Endothelial cell of umbilical vein (primary cell): ENCODE data around the gene FAM200C. TPM values are rescaled to one million over a fixed set of nuclear protein-coding genes. Genes with fewer than 3 reads are reported as not detected.

Experiments
- BruUV-seq: library from RNA; stranded (reverse); fragments of 400-500 nt; replicated peaks from 2 replicates; lab custom pipeline; 2021; lab: Mats Ljungman, UMichigan
- CTCF ChIA-PET: fragments of 300-600, 350-600 bp; sonication (Branson Sonifier 250); formaldehyde crosslinking; loops from one replicate; lab custom pipeline; 2021; ENCODE audit warnings: antibody characterized with exemption, inconsistent platforms; lab: Charles Lee
- POLR2A ChIA-PET: fragments of 300-600, 350-600 bp; sonication (Branson Sonifier 250); formaldehyde crosslinking; loops from one replicate; lab custom pipeline; 2021; ENCODE audit warnings: antibody characterized with exemption, inconsistent platforms; lab: Charles Lee
- DNase-seq: peaks from one replicate; pipeline ENCODE4 v3.0.0-alpha.2; 2011; ENCODE audit warnings: low read depth, low spot score
- FAIRE-seq: peaks from 2 replicates; lab custom pipeline; 2011; peaks lifted over from hg19 to GRCh38; lab: Jason Lieb, UNC
- H2AFZ ChIP-seq: 2 replicates; pipeline ENCODE4 v1.6.0; 2012; ENCODE audit warnings: low read depth, low read length, control low read depth, inconsistent platforms
- H3K27ac ChIP-seq: 2 replicates; pipeline ENCODE4 v1.5.1; 2011; ENCODE audit warnings: low read depth, mild to moderate bottlenecking, control low read depth, low read length, moderate library complexity; ENCODE audit not compliant: insufficient read depth
- H3K27me3 ChIP-seq, 2 experiments: 2 replicates each; pipeline versions ENCODE4 v1.6.0 to v1.6.1; 2011; ENCODE audit warnings: low read length in 2 of 2, mixed read lengths in 1 of 2; ENCODE audit not compliant: control insufficient read depth in 2 of 2, insufficient read depth in 2 of 2
- H3K36me3 ChIP-seq, 2 experiments: 2 replicates in 1 of 2; 3 replicates in 1 of 2; pipeline ENCODE4 v1.5.1; 2011; ENCODE audit warnings: low read length in 2 of 2, mild to moderate bottlenecking in 1 of 2, moderate library complexity in 1 of 2; ENCODE audit not compliant: control insufficient read depth in 2 of 2, insufficient read depth in 2 of 2; ENCODE audit errors: extremely low read depth in 1 of 2
- H3K4me1 ChIP-seq: 3 replicates; pipeline ENCODE4 v1.5.1; 2011; ENCODE audit warnings: mild to moderate bottlenecking, low read length; ENCODE audit not compliant: control insufficient read depth, insufficient read depth; ENCODE audit errors: extremely low read depth
- H3K4me2 ChIP-seq: 2 replicates; pipeline ENCODE4 v1.6.1; 2011; ENCODE audit warnings: low read length, control low read depth, mixed read lengths; ENCODE audit not compliant: insufficient read depth
- H3K4me3 ChIP-seq, 3 experiments: fragments of 200-600 bp in 1 of 3; sonication (generic), shearing (Covaris generic) in 1 of 3; replicated peaks in 1 of 3; 2 replicates each; pipeline ENCODE4 v1.5.1; 2011 to 2016; ENCODE audit warnings: control low read depth in 3 of 3, low read length in 3 of 3, mild to moderate bottlenecking in 2 of 3, inconsistent platforms in 1 of 3, low read depth in 1 of 3, moderate library complexity in 1 of 3; ENCODE audit not compliant: insufficient read depth in 1 of 3
- H3K79me2 ChIP-seq: 2 replicates; pipeline ENCODE4 v1.6.0; 2012; ENCODE audit warnings: low read length, inconsistent platforms; ENCODE audit not compliant: control insufficient read depth, insufficient read depth
- H3K9ac ChIP-seq: replicated peaks from 2 replicates; pipeline ENCODE3; 2011; ENCODE audit warnings: low read length, control low read depth; ENCODE audit not compliant: insufficient read depth; ENCODE audit errors: extremely low read depth
- H3K9me1 ChIP-seq: replicated peaks from 3 replicates; pipeline ENCODE4 v1.6.0; 2011; ENCODE audit warnings: mild to moderate bottlenecking, low read length; ENCODE audit not compliant: control insufficient read depth, insufficient read depth; ENCODE audit errors: extremely low read depth
- H3K9me3 ChIP-seq: replicated peaks from 2 replicates; pipeline ENCODE4 v1.5.1; 2012; ENCODE audit warnings: low read length, inconsistent platforms; ENCODE audit not compliant: control insufficient read depth, insufficient read depth
- H4K20me1 ChIP-seq: replicated peaks from 2 replicates; pipeline ENCODE3; 2011; ENCODE audit warnings: mild to moderate bottlenecking, low read length; ENCODE audit not compliant: control insufficient read depth, insufficient read depth; ENCODE audit errors: extremely low read depth
- CTCF ChIP-seq, 2 donors: IDR thresholded peaks; 1 replicate in 1 of 2; 2 replicates in 1 of 2; pipeline ENCODE4 v1.5.1; 2011; ENCODE audit warnings: low read length in 2 of 2, mild to moderate bottlenecking in 2 of 2, moderate library complexity in 2 of 2, control low read depth in 1 of 2, inconsistent platforms in 1 of 2, low read depth in 1 of 2; ENCODE audit not compliant: insufficient read depth in 1 of 2; ENCODE audit errors: extremely low read depth in 1 of 2
- EZH2 ChIP-seq: IDR thresholded peaks from 2 replicates; pipeline ENCODE4 v1.6.1; 2012; ENCODE audit warnings: borderline replicate concordance, low read depth, mild to moderate bottlenecking, moderate library complexity, low read length, inconsistent platforms; ENCODE audit not compliant: severe bottlenecking
- FOS ChIP-seq: IDR thresholded peaks from 2 replicates; pipeline ENCODE4 v1.6.1; 2011; ENCODE audit warnings: mild to moderate bottlenecking, low read length, moderate library complexity, borderline replicate concordance; ENCODE audit not compliant: insufficient read depth
- GATA2 ChIP-seq: IDR thresholded peaks from 2 replicates; pipeline ENCODE4 v1.7.0; 2011; ENCODE audit warnings: low read depth, mild to moderate bottlenecking, moderate library complexity, mixed read lengths, low read length; ENCODE audit not compliant: insufficient read length, insufficient read depth
- JUN ChIP-seq: IDR thresholded peaks from 2 replicates; pipeline ENCODE4 v1.6.1; 2011; ENCODE audit warnings: borderline replicate concordance, low read depth; ENCODE audit not compliant: insufficient read length, insufficient read depth
- MAX ChIP-seq: IDR thresholded peaks from 2 replicates; pipeline ENCODE4 v1.6.1; 2011; ENCODE audit not compliant: insufficient read depth, insufficient read length
- MYC ChIP-seq: IDR thresholded peaks from one replicate; pipeline ENCODE4 v1.6.1; 2011; ENCODE audit warnings: mild to moderate bottlenecking, low read depth, low read length
- POLR2A ChIP-seq: IDR thresholded peaks from 2 replicates; pipeline ENCODE4 v1.6.1; 2012; ENCODE audit warnings: low read depth, mild to moderate bottlenecking, control low read depth, low read length
- POLR2AphosphoS5 ChIP-seq: IDR thresholded peaks from 2 replicates; pipeline ENCODE4 v1.6.1; 2012; ENCODE audit warnings: low read depth, mild to moderate bottlenecking, control low read depth, low read length, moderate library complexity; ENCODE audit not compliant: insufficient read depth
- dilution Hi-C: fragments of 300-500 bp; cut with MboI; formaldehyde crosslinking; loops from one replicate; pipeline ENCODE4 v1.15.0; 2019; ENCODE audit warnings: low sequenced_read_pairs; ENCODE audit not compliant: extremely low pct_ligation_motif_present
- intact Hi-C: fragments of 100-400 bp; cut with micrococcal nuclease; formaldehyde crosslinking; loops from one replicate; pipeline ENCODE4 v1.10.0; 2022
- polyA plus RNA-seq, 4 experiments: library from polyadenylated mRNA; depleted of rRNA in 3 of 4; stranded (reverse) in 3 of 4; unstranded in 1 of 4; fragments of >200 nt; gene quantifications; 2 replicates each; pipeline versions ENCODE4 v1.2.1 to v1.2.3, GENCODE V29; 2011 to 2012; ENCODE audit warnings: missing spikeins in 1 of 4
- total RNA-seq: library from RNA; stranded (reverse); gene quantifications from 2 replicates; pipeline ENCODE4 v1.2.3, GENCODE V29; 2021

Gene FAM200C
- total and polyA plus RNA-seq, 2 donors (not counting 3 experiments of a cell fraction or from before 2014, with no cell fraction given) = 0.76 to 2.7 TPM

- Histone ChIP-seq H3K4me1 (no peaks in the 10 kb centered on the region), H4K20me1 (no peaks in the 10 kb centered on the region), H3K9me1 (no peaks in the 10 kb centered on the region), H3K9me3 (no peaks in the 10 kb centered on the region), H3K9ac (no peak overlapping the region), H3K4me2 (no peak overlapping the region), H3K4me3 (no peak overlapping the region), H3K27ac (no peak overlapping the region), H2AFZ (no peak overlapping the region), H3K79me2 (no peaks in the 10 kb centered on the region), H3K27me3 (no peaks in the 10 kb centered on the region), H3K36me3 (no peaks in the 10 kb centered on the region)
- FAIRE-seq (no peak), DNase-seq (no peak)
- CTCF ChIA-PET = interaction anchor here (0.9 to 13.5 kb wide), 3 partner anchors 41 to 326 kb away, joined by 3 to 243 read pairs (median 8); no protein-coding TSS in a partner anchor
- BruUV-seq = no TSS peak
- dilution Hi-C loops = no loop called here
- POLR2A ChIA-PET = no interaction called here
- TF ChIP-seq MYC (no peak), CTCF (IDR thresholded peaks at IDR 0.05; ENCODE audit: extremely low read depth in 1 of 2, insufficient read depth in 1 of 2, low read depth in 1 of 2, low read length in 2 of 2) (no peak), FOS (no peak), POLR2A (no peak), MAX (no peak), JUN (no peak), POLR2AphosphoS5 (no peak), EZH2 (no peak), GATA2 (no peak)
- intact Hi-C loops = no loop called here
These were observed 50.5 kb downstream of the FAM200C start for GRCh38 chr5:160349249-160349934.
